ENCODE results near the gene DDX49. TPM values are rescaled to one million over a fixed set of nuclear protein-coding genes. Genes with fewer than 3 reads are reported as not detected.
A peak's percentile ranks its signal among the peaks of the same experiment; 100 is the strongest.

Gene DDX49
- total RNA-seq, 3 donors from 2014 or later (not counting 1 experiment from before 2014, with no cell fraction given): 59.3 to 66.9 (median 62.9) TPM

DNA sequence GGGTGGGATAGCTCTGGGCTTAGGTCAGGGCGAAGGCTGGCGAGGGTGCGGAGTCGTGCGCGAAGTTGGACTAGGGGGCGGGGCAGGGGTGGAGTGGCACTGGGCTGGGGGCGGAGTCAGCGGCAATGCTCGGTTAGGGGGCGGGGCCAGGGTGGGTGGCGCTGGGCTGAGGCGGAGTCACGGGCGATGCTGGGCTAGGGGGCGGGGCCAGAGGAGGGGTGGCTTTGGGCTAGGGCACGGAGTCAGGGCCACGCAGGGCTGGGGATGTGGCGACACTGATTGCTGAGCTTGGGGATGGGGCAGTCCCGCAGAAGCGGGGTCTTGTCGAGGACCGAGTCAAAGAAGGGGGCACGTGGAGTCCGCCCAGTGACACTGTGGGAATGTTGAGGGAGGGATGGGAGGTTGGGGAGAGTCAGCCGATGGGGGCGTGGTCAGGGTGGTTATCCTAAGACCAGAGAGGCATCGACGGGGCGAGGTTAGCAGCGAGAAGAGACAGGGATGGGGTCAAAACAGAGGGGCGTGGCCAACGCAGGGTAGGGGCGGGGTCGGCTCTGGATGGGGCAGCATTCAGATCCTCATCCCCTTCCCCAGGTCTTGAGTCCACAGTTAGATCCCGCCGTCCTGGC is 12.8 kb downstream of the DDX49 start:
- Mint-ChIP-seq H3K4me1 (peaks cover 0 to 5% of the 10 kb centered on the region in 2 donors), H3K4me3 (peak overlapping the region; percentile 63), H3K27me3 (ENCODE audit: low read depth in 2 of 2) (peaks cover 7 to 12% of the 10 kb centered on the region in 2 donors), H3K27ac (peak overlapping the region in 1 of 2 donors; percentile 38), H3K9me3 (no peaks in the 10 kb centered on the region), H3K36me3 (no peaks in the 10 kb centered on the region)
- ATAC-seq: peak; percentile 93 to 98 (median 95)
- H3K9me3 ChIP-seq (ENCODE audit: control insufficient read depth, insufficient read depth, low read length): no peaks in the 10 kb centered on the region
- no peak overlapping the region for H3K4me3 ChIP-seq (ENCODE audit: low read length)
- TF ChIP-seq, protein P1, sequence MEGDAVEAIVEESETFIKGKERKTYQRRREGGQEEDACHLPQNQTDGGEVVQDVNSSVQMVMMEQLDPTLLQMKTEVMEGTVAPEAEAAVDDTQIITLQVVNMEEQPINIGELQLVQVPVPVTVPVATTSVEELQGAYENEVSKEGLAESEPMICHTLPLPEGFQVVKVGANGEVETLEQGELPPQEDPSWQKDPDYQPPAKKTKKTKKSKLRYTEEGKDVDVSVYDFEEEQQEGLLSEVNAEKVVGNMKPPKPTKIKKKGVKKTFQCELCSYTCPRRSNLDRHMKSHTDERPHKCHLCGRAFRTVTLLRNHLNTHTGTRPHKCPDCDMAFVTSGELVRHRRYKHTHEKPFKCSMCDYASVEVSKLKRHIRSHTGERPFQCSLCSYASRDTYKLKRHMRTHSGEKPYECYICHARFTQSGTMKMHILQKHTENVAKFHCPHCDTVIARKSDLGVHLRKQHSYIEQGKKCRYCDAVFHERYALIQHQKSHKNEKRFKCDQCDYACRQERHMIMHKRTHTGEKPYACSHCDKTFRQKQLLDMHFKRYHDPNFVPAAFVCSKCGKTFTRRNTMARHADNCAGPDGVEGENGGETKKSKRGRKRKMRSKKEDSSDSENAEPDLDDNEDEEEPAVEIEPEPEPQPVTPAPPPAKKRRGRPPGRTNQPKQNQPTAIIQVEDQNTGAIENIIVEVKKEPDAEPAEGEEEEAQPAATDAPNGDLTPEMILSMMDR (IDR thresholded peaks at IDR 0.05): no peak
- peak; percentile 64 to 90 for DNase-seq
- no peak overlapping the region for H3K27ac ChIP-seq (ENCODE audit: low read length)
- peaks cover 3% of the 10 kb centered on the region for H3K27me3 ChIP-seq (ENCODE audit: control insufficient read depth, insufficient read depth, low read length)
- 5% methylated on average over 37 of the region's 37 CpGs for WGBS (ENCODE audit: insufficient coverage)
- peaks cover 8% of the 10 kb centered on the region for H3K36me3 ChIP-seq (ENCODE audit: control insufficient read depth, insufficient read depth, low read length)
- H3K4me1 ChIP-seq (ENCODE audit: control insufficient read depth, insufficient read depth, low read length): peaks cover 10% of the 10 kb centered on the region
- intact Hi-C loops (cut with micrococcal nuclease): no loop called here

DNA sequence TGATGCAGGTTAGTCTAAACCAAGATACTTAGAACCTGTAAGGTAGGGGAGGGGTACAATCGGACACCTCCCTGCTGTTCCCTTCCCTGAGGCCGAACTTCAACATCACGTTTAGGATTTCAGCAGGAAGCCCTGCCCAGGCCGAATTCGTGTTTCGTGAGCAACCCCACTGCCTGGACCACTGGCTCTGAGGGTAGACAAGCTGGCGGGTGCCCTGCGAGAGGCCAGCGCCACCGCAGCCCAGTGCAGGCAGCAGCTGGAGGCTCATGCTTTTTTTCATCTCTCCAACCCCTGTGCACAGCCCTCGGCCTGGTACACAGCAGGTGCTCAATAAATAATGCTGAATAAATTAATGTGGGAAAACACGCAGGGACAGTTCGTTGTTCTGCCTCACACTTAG is 13.8 kb downstream of the DDX49 start:
- peaks cover 1% of the 10 kb centered on the region for H3K36me3 ChIP-seq (ENCODE audit: control insufficient read depth, insufficient read depth, low read length)
- H3K4me3 ChIP-seq (ENCODE audit: low read length): no peak overlapping the region
- H3K9me3 ChIP-seq (ENCODE audit: control insufficient read depth, insufficient read depth, low read length): no peaks in the 10 kb centered on the region
- peaks cover 7 to 12% of the 10 kb centered on the region in 2 donors for H3K27me3 Mint-ChIP-seq (ENCODE audit: low read depth in 2 of 2)
- DNase-seq: no peak
- no peak overlapping the region for H3K27ac Mint-ChIP-seq
- H3K9me3 Mint-ChIP-seq: no peaks in the 10 kb centered on the region
- H3K36me3 Mint-ChIP-seq: no peaks in the 10 kb centered on the region
- H3K4me1 Mint-ChIP-seq: peaks cover 0 to 5% of the 10 kb centered on the region in 2 donors
- H3K4me1 ChIP-seq (ENCODE audit: control insufficient read depth, insufficient read depth, low read length): peaks cover 10% of the 10 kb centered on the region
- H3K27me3 ChIP-seq (ENCODE audit: control insufficient read depth, insufficient read depth, low read length): peaks cover 3% of the 10 kb centered on the region
- TF ChIP-seq, protein P1 (IDR thresholded peaks at IDR 0.05): no peak
- no peak for ATAC-seq
- no peak overlapping the region for H3K4me3 Mint-ChIP-seq
- H3K27ac ChIP-seq (ENCODE audit: low read length): no peak overlapping the region
- WGBS (ENCODE audit: insufficient coverage): 77% methylated on average over 13 of the region's 13 CpGs
- intact Hi-C loops (cut with micrococcal nuclease): no loop called here

DNA sequence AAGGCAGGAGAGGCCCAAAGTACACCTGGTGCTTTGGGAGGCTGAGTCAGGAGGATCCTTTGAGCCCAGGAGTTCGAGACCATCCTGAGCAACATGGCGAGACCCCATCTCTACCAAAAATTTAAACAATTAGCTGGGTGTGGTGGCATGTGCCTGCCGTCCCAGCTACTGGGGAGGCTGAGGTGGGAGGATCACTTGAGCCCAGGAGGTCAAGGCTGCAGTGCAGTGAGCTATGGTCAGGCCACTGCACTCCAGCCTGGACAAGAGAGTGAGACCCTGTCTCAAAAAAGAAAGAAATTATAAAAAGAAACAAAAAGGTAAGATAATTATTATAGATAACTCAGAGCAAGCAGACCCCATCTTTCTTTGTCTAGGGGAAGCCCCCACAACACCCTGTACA is 19.6 kb downstream of the DDX49 start:
- H3K4me3 Mint-ChIP-seq: peak overlapping the region; percentile 65
- intact Hi-C loops (cut with micrococcal nuclease): no loop called here
- no peaks in the 10 kb centered on the region for H3K9me3 ChIP-seq (ENCODE audit: control insufficient read depth, insufficient read depth, low read length)

More for the DNA sequence above, 19.6 kb downstream of the DDX49 start:
- H3K27me3 Mint-ChIP-seq (ENCODE audit: low read depth in 2 of 2): peaks cover 31 to 35% of the 10 kb centered on the region in 2 donors
- H3K36me3 Mint-ChIP-seq: no peaks in the 10 kb centered on the region
- TF ChIP-seq, protein P1 (IDR thresholded peaks at IDR 0.05): no peak
- peaks cover 19% of the 10 kb centered on the region for H3K4me1 ChIP-seq (ENCODE audit: control insufficient read depth, insufficient read depth, low read length)
- no peak overlapping the region for H3K27ac Mint-ChIP-seq
- DNase-seq: no peak
- no peak overlapping the region for H3K4me3 ChIP-seq (ENCODE audit: low read length)
- H3K36me3 ChIP-seq (ENCODE audit: control insufficient read depth, insufficient read depth, low read length): no peaks in the 10 kb centered on the region
- H3K27ac ChIP-seq (ENCODE audit: low read length): no peak overlapping the region
- ATAC-seq: no peak
- 75% methylated on average over 1 of the region's 3 CpGs for WGBS (ENCODE audit: insufficient coverage)
- peaks cover 0 to 19% of the 10 kb centered on the region in 2 donors for H3K4me1 Mint-ChIP-seq
- H3K9me3 Mint-ChIP-seq: no peaks in the 10 kb centered on the region
- H3K27me3 ChIP-seq (ENCODE audit: control insufficient read depth, insufficient read depth, low read length): peaks cover 16% of the 10 kb centered on the region

Data from natural killer cell (primary cell).